Breast epithelium (tissue), 3 donors: ENCODE results near the gene PDGFRA.

Source experiments
- CTCF ChIP-seq, 3 donors: fragments of 450-650 bp; IDR thresholded peaks; one replicate each; pipeline ENCODE4 v1.5.1; 2016 to 2017; ENCODE audit warnings: antibody characterized with exemption in 3 of 3, mild to moderate bottlenecking in 3 of 3, moderate library complexity in 3 of 3
- POLR2A ChIP-seq: fragments of 450-650 bp; IDR thresholded peaks from one replicate; pipeline ENCODE4 v1.6.1; 2016; ENCODE audit warnings: antibody characterized with exemption, mild to moderate bottlenecking, moderate library complexity
- POLR2AphosphoS5 ChIP-seq, 3 donors: sonication (generic); formaldehyde crosslinking; IDR thresholded peaks; one replicate each; pipeline ENCODE4 v1.6.1; 2017; ENCODE audit warnings: antibody characterized with exemption in 3 of 3

- TF ChIP-seq CTCF (IDR thresholded peaks at IDR 0.05) (no peak), POLR2AphosphoS5 (IDR thresholded peaks at IDR 0.05) (no peak), POLR2A (no peak)
Observed at GRCh38 chr4:54185866-54186265, 43.2 kb upstream of the PDGFRA start.
